ENCODE data around the gene ZNF341. TPM values are rescaled to one million over a fixed set of nuclear protein-coding genes. Genes with fewer than 3 reads are reported as not detected.
"Not testable (repeated sequence)": the region's sequence is repeated elsewhere in the genome, so short reads cannot be mapped to it uniquely, and the experiment has no call there.

ZNF341 gene
- total RNA-seq, 2 donors from 2014 or later: 1.8 to 2.0 TPM

DNA sequence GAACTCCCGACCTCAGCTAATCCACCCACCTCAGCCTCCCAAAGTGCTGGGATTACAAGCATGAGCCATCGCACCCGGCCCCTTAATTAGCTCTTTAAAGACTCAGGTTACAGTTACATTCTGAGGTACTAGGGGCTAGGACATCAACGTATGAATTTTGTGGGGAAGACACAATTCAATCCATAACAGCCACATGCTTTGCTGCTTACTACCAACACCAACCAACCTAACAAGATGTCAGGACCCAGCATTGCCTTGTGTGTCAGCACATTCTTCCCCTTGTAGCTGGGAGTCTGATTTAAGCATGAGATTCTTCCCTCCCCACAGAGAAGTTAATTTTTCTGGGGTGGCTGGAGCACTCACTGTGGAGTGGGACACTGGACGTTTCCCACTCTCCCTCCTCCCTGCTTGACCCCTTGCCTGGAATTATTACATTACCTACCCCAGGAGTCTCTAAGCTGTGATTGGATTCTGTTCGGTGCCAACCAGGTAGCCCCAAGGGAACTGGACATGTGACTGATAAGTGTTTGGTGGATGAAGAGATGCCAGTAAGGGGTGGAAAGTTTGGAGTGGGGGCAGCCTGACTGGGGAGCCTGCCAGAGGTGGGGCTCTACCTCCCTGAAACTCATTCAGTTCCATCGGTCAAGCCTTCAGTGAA lies 6.1 kb upstream of the ZNF341 start:
- intact Hi-C loops (cut with DNase I): no loop called here
- no peak for DNase-seq (ENCODE audit: low spot score)

GRCh38 chr20:33727115-33727479 lies 4.7 kb upstream of the ZNF341 start:
- intact Hi-C loops (cut with DNase I): no loop called here
- DNase-seq (ENCODE audit: low spot score): no peak

DNA sequence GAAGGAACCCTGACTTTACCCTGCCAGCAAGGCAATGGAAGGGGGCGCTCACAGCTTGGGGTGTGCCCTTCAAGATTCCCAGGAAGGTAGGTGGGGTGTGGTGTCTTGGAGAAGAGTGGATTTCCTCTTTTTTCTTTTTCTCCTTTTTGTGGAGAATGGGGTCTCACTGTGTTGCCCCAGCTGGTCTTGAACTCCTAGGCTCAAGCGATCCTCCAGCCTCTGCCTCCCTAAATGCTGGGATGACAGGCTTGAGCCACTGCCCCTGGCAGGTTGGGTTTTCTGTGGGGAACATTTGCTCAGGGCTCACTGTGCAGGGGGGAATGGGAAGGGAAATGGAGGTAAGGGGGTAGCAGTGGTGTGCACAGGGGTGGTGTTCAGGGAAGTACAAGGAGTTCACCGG lies 4.0 kb upstream of the ZNF341 start:
- no peak for DNase-seq (ENCODE audit: low spot score)
- intact Hi-C loops (cut with DNase I): no loop called here

GRCh38 chr20:33728463-33728862 lies 3.3 kb upstream of the ZNF341 start:
- intact Hi-C loops (cut with DNase I): no loop called here
- DNase-seq (ENCODE audit: low spot score): no peak

DNA sequence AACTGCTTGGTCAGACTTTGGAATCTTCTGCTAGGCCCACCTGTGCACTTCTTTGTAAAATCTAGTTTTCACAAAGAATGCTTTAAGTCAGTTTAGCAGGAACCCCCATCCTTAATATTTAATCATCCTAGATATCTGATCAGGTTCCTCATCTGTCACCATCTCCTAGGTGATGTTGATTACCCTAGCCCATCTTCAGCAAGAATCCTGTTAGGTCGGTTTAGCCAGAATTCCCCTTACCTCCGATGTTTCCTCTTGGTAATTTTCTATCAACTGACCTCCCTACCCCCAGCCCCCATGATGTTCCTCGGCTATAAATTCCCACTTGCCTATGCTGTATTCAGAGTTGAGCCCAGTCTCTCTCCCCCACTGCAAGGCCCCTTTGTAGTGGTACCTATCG lies 2.7 kb upstream of the ZNF341 start:
- intact Hi-C loops (cut with DNase I): no loop called here
- DNase-seq (ENCODE audit: low spot score): no peak

- no peak for DNase-seq (ENCODE audit: low spot score)
- intact Hi-C loops (cut with DNase I): loop anchor here in 1 of 2 donors (5.0 kb wide), 1 partner anchor 64 kb away; the partner anchor contains the start of gene ACTL10
Observed at GRCh38 chr20:33730946-33731692, 677 bp upstream of the ZNF341 start.

GRCh38 chr20:33732166-33732970 lies 572 bp downstream of the ZNF341 start:
- intact Hi-C loops (cut with DNase I): loop anchor here in 1 of 2 donors (5.0 kb wide), 1 partner anchor 65 kb away; the partner anchor contains the start of gene ACTL10
- DNase-seq (ENCODE audit: low spot score): peak; percentile 96

DNA sequence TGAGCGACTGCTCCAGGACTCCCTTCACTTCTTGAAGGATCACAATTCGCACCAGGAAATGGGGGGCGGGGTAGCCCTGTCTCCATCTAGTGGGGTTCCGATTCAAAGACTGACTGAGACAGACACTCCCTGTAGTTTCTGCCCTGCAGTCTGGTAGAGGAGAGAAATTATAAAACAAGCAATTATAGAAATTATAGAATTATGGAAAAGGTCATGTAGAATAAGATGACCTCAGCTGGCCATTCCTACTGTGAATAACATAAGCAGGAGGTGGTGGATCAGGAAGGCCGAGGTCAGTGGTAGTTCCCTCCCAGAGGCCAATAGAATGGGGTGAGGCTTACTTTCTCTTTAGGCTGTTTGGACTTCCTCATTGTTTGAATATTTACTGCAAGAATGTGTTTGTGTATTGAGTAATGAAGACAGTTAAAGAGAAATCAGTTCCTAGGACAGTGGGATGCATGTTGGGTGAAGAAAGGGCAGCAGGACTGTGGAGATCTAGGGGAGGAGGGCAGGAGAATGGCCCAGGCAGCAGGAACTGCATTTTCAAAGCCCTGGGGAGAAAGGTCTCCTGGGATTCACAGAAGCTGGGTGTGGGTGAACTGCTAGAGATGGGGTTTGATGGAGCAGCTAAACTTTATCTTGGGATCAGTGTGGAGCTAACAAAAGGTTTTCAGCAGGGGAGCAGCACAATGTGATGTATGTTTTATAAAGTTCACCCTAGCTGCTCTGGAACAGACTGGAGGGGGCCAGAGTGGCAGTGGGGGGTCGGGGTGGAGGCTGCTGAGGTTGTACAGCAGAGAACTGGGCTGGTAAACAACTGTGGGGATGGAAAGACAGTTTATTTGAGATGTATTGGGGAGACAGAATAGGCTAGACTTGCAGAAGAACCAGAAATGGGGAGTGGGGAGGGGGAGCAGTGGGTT lies 2.1 kb downstream of the ZNF341 start:
- intact Hi-C loops (cut with DNase I): loop anchor here in 1 of 2 donors (5.0 kb wide), 1 partner anchor 67 kb away; the partner anchor contains the start of gene ACTL10
- DNase-seq (ENCODE audit: low spot score): no peak

- no peak for DNase-seq (ENCODE audit: low spot score)
- intact Hi-C loops (cut with DNase I): no loop called here
Observed at GRCh38 chr20:33736962-33737361, 5.2 kb downstream of the ZNF341 start.

GRCh38 chr20:33739493-33739892 lies 7.7 kb downstream of the ZNF341 start:
- intact Hi-C loops (cut with DNase I): no loop called here

DNA sequence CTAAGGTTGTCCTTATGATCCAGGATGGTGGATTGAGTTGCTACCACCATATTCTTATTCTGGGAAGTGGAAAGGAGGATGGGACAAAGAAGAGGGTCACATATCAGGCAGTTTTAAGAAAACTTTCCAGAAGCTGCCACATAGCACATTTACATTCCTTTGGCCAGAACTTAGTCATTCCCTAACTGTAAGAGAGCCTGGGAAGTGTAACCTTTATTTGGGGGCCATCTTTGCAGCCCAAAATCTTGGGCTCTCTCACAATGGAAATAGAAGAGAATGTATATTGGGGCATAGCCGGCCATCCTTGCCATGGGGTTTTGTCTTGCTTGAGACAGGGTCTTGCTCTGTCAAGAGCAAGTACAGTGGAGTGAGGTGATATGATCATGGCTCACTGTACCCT lies 8.4 kb downstream of the ZNF341 start:
- intact Hi-C loops (cut with DNase I): no loop called here

More at GRCh38 chr20:33739493-33739892, 7.7 kb downstream of the ZNF341 start:
- DNase-seq (ENCODE audit: low spot score): no peak

DNA sequence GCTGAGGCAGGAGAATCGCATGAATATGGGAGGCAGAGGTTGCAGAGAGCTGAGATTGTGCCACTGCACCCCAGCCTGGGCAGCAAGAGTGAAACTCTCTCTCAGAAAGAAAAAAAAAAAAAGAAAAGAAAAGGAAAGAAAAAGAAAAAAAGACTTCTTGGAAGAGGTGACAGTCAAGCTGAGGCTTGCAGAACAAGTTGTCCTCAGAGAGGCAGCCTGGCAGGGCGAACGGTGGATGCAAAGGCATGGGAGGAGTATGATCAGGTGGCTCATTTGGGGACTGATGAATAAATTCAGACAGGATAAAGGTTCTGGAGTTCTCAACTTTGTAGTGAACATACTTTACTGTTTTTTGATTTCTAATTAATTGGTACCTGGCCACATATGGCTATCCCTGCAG lies 12.4 kb downstream of the ZNF341 start:
- no peak for DNase-seq (ENCODE audit: low spot score)
- intact Hi-C loops (cut with DNase I): no loop called here

More for the DNA sequence above, 8.4 kb downstream of the ZNF341 start:
- no peak for DNase-seq (ENCODE audit: low spot score)

- DNase-seq (ENCODE audit: low spot score): no peak
- intact Hi-C loops (cut with DNase I): no loop called here
Observed at GRCh38 chr20:33744773-33745385, 13.1 kb downstream of the ZNF341 start.

GRCh38 chr20:33746325-33746998 lies 14.7 kb downstream of the ZNF341 start:
- intact Hi-C loops (cut with DNase I): no loop called here
- no peak for DNase-seq (ENCODE audit: low spot score)

DNA sequence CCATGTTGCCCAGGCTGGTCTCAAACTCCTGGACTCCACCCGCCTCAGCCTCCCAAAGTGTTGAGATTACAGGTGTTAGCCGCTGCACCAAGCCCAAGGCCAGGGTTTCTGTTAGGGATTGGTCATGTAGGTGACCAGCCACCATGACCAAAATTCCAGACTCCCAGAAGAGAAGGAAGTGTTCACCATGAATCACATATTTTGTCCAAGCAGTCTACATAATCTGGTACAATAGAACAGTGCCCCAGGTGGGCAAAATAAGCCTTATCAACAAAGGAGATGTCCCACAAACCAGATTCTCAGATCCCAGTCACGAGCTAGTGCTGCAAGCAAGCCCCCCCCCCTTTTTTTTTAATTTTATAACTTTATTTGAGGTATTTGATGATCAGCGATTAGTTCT lies 20.0 kb downstream of the ZNF341 start:
- no peak for DNase-seq (ENCODE audit: low spot score)
- intact Hi-C loops (cut with DNase I): no loop called here

DNA sequence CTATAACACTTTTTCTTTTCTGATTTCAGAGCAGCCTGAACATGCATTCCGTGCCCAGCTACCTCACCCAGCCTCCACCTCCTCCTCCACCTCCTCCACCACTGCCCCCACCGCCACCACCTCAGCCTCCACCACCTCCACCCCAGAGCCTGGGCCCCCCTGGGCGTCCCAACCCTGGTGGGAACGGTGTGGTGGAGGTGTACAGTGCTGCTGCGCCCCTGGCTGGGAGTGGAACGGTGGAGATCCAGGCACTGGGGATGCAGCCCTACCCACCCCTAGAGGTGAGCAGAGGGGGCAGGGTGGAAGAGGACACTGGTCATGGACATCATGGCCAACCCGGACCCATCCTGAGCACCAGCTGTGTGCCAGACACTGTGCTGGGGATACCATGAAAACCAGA lies 21.3 kb downstream of the ZNF341 start:
- intact Hi-C loops (cut with DNase I): no loop called here
- peak; percentile 46 for DNase-seq (ENCODE audit: low spot score)

DNA sequence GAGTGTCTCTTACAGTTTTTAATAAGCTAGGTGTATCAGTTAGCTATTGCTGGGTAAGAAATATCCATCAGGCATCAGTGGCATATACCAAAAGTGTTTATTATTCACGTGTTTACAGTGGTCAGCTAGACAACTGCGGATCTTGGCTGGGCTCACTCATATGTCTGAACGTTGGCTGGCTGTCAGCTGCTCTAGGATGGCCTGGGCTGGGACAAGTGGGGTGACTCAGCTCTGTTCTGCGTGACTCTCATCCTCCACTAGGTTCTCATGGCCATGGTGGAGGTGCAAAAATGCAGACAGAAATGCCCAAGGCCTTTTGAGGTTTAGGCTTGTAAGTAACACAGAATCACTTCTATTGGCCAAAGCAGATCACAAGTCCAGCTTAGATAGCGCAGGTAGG lies 22.0 kb downstream of the ZNF341 start:
- peak; percentile 5 for DNase-seq (ENCODE audit: low spot score)
- intact Hi-C loops (cut with DNase I): no loop called here

GRCh38 chr20:33755936-33756490 lies 24.2 kb downstream of the ZNF341 start:
- intact Hi-C loops (cut with DNase I); DNase-seq (ENCODE audit: low spot score): not testable (repeated sequence)

Data from posterior vena cava (tissue), 2 donors.